ENCODE data around the gene RBMS3.
"Not testable (repeated sequence)": the region's sequence is repeated elsewhere in the genome, so short reads cannot be mapped to it uniquely, and the experiment has no call there.

The RBMS3 gene

DNA sequence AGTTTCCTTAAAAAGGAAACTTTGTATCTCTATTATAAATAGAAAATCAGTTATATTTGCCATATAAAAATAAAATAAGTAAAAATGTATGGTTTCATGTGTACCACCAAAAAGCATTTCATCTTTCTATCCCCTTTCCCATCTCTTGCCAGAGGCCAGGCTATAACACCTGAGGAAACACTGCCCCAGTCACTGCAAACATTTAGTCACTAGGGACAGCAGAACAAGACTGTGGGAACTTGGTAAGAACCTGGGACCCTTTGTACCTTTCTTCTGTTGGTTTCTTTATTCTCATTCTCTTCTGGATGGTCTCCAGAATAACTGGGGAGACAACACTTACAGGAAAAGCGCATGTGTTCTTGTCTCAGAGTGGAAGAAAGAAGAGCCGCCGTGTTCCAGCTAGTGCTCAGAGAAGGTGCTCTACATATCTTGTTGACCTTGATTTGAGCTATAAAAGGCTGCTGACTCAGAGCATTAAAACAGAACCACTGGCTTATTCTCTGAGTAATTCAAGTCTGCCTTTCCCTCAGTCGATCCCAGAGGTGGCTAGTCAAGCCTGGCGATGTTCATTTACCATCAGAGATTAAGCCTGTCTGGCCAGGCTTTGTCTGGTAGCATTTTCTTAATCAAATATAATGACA is 361.6 kb downstream of the RBMS3 start:
- no peak for DNase-seq

DNA sequence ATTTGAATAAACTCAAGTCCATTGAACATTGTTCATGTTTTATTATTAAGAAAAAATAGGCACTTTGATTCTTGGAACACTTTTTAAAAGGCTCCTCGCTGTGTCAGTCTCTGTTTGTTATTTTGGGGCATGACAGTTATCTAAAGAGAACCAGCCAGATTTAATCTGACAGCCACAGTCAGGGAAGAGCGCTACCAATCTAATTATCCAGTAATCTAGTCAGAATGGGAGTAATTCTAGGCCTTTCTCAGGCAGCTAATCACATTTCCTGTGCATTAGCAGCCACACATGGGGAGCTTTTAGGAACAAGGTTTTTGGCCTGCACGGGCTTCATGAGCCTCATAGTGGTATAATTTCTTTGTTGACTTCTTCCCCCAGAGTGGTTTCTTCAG is 362.2 kb downstream of the RBMS3 start:
- no peak for DNase-seq

DNA sequence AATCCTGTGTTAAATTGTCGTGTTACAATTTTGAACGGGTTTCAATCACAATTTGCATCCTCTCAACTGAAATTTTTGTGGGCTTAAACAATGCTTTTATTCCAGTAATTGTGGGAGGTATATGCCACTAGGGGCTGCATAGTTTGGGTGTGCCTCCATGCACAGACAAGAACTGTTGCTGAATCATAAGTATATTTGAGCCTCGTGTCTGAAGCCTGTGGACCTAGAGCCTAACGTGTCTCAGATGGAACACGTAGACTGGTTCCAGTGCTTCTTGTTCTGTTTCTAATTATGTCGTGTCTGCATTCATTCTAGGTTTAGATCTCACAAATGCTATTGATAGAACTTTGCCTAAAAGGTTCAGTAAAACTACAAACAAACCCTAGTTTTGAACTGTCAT is 363.4 kb downstream of the RBMS3 start:
- DNase-seq, result no peak

DNA sequence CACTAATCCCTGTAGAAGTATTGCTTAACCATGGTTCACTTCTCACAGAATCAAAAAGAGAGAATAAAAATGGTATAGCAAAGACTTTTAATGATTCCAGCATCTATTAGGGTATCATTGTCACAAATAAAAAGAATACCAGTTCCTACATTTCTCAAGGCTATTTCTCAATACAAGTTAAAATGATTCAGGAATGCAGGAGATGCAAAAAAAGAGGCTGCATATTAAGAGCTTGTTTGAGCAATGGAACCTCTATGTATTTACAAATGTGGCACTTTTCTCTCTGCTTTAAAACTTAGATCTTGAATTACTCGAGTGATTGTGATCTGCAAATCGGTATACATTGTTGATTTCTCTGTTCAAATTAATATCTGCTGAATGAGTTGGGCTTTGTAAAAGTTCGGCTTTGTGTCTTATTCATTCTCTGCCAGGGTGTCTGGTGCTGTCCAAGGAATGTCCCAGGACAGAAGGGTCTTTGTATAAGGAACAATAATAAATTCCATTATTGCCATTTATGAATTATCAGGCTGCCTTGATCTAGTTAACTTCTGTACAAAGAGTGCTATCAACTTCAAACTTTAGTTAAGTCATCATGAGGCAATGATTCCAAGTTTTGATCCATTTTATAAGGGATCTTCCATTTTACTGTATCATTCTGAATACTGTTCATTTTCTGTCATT is 364.2 kb downstream of the RBMS3 start:
- DNase-seq, result no peak

DNA sequence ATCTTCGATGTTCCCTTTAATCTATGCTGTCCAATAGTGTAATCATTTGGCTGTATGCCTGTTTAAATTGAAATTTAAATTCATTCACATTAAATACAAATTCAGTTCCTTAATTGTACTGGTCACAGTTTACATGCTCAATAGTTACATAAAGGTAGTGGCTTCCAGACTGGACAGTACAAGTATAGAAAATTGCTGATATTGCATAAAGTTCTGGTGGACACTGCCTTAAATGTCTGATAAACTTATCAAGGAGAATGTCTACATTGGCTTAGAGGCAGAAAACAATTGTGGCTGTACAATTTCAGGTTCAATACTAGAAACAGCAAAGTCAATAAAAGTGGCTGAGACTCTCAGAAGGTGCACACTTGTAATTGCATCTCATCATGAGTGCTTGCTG is 365.2 kb downstream of the RBMS3 start:
- DNase-seq, result no peak

DNA sequence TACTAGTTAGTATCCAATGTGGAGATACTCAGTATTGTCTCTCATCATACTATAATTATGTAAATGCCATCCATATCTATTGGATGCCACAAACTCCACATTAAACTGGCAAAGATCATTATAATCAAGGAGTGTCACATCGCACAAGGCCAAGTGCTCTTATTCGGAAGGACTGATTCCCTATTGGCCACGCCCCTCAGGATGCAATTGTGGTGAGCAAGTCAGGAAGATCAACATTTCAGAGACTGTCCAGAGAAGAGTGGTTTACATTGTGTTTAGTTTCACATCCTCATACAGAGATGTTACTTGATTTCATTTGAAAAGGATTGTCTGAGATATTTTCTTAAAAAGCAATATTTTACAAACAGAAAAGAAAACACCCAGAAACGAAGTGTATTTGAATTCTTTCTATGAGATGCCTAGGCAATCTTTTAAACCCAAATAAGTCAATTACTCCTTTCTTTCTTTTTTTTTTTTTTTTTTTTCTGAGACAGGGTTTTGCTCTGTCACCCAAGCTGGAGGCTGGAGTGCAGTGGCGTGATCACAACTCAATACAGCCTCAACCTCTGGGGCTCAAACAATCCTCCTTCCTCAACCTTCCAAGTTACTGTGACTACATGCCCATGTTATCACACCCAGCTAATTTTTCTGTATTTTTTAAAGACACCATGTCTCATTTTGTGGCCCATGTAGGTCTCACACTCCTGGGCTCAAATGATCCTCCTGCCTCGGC is 369.1 kb downstream of the RBMS3 start:
- no peak for DNase-seq

DNA sequence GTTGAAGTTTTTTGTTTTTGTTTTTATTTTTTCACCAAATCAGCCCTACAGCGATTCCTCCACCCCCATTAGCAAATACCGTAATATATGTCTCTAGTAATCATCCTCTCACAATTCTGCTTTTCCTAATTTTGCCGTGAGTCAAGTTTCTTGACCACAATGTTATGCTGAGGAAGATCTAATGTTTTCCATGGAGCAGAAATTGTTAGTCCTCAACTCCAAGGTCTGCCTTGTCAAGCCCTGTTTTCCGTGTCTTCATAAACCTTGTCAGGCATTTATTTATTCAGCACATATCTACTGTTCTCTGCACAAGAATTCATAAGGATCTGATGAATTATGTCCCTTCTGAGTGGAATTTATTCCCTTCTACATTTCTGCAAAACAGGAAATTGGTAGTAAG is 372.8 kb downstream of the RBMS3 start:
- DNase-seq, result no peak

DNA sequence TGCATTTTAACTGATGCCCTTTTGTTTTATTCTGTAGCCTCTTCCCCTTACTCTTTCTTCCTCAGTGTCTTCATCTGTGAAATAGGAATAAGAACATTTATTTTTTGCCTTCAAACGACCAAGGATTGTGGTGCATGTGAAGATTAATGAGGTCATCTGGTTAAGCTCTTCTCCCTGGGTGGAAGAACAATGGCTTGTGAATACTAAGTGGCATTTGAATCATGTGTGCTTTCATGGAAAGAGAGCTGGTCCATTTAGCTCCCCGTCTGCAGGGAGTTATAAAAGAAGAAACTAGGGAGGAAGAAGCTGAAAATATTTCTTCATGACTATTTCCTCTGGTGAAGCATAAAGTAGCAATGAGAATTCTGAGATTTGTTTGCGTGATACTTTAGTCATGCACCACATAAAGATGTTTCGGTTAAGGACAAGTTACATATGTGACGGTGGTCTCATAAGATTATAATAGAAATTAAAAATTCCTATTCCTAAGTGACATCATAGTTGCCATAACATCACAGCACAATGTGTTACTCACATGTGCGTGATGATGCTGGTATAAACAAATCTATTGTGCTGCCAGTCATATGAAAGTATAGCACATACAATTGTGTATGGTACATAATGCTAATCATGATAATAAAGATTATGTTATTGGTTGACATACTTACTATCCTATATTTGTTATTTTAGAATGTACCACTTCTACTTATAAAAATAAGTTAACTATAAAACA is 374.3 kb downstream of the RBMS3 start:
- no peak for DNase-seq

DNA sequence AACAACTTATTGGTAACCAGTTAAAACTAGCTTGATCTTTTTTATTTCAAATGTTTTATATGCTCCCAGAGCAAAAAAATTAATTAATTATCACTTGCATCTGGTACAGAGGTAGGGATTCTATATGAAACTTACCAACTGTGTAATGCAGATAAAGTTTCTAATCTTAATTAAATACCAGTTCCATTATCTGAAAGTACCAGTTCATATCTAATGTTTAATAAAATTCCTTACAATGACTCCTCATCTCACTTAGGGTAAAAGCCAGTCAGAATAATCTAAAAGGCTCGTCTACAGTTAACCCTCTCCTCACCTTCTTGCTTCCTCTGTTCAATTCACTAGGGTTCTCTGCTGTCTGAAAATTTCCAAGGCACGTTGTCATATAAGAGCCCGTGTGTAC is 384.8 kb downstream of the RBMS3 start:
- no peak for DNase-seq

DNA sequence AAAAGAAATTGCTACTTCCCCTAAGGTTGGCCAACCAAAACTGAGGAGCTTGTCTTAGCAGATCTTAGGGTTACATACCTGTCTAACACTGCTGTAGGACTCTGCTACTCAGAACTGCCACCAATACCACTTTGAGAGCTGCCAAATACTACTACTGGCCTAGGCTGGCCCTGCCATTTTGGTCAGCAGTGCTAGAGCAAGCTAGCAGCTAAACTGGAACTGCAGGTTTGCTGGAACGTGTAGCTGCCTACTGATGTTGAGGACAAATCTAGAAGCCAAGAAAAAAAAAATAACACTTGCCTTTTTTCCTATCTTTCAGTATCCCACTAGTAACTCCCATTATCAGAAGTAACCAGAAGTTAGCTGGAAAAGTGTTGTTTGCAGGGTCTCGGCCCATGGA is 387.4 kb downstream of the RBMS3 start:
- DNase-seq, result no peak

DNA sequence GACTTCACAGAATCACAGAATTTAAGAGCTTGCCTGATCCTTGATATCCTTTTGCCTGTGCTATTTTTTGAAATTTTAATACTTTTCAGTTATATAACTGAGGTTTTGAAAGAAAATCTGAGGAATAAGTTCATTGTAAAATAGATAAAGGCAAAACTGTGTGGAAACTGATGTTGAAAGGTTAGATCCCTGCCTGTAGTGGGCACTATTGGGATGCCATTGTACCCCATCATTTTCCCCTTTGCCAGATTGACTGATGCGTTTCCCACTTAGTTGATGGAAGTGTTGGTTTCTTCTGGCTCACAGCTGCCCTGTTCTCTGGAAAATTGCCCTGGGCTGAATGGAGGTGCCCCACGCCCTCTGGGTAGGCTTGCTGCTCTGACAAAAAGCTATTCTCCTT is 387.9 kb downstream of the RBMS3 start:
- DNase-seq, result no peak

DNA sequence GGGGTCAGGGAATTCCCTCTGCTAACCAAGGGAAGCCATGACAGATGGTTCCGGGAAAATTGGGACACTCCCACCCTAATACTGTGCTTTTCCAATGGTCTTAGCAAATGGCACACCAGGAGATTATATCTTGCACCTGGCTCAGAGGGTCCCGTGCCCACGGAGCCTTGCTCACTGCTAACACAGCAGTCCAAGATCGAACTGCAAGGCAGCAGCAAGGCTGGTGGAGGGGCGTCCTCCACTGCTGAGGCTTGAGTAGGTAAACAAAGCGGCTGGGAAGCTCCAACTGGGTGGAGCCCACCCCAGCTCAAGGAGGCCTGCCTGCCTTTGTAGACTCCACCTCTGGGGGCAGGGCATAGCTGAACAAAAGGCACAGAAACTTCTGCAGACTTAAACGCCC is 389.6 kb downstream of the RBMS3 start:
- not testable (repeated sequence) for DNase-seq

DNA sequence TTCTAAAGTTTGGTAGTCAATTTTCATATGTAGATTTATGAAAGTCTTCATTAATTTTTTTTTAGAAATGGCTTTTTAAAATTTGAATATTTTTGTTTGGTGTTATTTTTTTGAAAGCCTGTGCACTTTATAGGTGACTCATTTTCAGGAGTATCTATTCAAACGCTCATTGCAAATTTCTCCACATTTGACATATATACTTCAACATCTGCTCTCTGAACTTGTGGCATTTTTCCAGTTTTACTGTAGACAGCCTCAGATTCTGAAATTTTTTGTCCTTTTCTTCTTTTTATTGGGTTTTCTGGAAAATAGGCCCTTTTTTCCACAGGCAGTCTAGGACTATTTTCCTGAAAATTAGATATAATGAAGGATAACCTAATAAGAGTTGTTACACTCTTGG is 396.6 kb downstream of the RBMS3 start:
- no peak for DNase-seq

DNA sequence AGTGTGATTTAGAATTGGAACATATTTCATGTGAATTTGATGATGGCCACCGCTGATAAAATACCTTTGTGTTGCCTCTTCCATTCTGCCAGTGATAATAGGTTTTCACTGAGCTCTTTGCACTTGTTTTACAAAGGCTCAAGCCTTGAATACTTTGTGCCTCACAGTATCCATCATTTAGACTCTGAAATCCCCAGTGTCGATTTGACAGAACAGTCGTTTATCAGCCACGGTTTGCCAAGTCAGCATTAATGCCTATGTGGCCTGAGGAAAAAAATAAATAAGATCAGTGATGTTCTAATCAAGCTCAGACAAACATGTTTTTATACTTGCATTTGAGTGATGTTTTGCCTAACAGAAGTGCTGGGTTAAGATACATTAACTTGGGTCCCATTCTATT is 399.1 kb downstream of the RBMS3 start:
- DNase-seq, result no peak

DNA sequence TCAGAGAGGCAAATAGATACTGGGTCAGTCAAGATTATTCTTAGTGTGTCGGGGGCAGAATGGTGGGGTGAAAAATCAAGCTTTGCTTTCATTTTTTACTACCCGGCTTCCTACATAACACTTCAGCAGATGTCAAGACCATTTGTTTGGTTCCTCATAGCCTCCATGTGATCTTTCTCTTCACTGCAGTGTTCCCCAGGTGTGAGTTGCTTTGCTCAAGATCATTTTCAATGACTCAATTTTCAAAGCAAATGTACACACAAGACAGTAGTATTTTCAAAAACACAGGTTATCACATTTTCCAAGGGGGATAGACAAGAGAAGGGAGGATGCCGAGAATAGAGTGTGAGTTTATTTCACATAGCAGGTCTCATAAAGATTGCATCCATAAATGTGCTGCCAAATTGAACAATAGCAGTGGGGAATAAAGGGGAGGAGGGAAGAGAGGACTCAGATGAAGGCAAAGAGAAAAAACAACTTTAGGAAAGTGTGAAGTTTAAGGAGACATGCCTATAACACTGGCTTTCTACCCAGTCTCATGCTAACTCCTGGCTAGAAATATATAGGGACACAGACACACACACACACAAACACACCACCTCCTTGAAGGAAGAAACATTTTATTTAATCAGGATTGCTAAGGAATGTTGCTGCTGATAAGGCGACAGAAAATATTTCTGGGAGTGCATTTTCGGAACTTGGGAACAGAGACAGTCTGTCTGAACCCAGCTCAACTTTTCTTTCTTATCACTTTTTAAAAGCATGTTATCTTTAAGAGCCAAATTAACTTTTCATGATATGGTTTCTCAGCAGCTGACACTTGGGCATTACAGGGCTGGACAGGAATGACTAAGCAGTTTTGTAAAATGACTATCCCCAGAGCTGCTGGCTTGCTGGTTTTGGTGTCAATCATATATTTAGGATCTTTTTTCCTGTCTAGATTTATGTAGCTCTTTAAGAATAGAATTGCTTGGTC is 402.4 kb downstream of the RBMS3 start:
- DNase-seq, result no peak

DNA sequence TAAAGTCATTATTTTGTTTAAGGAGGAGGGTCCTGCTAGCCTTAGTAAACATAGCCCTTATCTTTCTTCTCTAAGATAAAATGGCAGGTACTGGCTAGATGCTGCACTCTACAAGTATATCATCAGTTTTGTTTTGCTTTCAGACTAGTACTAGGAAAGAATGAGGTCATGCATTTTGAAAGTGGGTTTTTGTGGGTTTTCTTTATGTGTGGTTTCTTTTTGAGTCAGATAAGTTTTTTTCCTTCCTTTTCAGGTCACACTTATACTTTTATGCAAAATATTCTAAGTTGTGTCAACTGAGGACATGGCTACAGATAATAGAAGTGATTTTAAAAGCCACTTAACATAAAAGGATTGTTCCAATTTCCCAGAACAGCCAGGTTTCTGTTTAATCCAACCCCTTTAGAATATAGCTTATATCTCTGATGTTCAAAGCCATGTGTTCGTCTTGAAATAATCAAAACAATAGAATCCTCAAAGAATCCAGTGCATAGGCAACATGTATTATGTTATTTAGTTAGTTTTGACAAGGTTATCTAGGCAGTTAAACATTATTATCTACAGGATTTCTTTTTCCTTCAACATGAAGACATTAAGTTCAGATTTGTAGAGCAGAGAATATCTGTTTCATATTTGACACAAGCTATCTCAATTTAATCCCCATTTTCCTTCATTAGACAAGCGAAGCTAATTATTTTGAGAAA is 406.2 kb downstream of the RBMS3 start:
- no peak for DNase-seq

DNA sequence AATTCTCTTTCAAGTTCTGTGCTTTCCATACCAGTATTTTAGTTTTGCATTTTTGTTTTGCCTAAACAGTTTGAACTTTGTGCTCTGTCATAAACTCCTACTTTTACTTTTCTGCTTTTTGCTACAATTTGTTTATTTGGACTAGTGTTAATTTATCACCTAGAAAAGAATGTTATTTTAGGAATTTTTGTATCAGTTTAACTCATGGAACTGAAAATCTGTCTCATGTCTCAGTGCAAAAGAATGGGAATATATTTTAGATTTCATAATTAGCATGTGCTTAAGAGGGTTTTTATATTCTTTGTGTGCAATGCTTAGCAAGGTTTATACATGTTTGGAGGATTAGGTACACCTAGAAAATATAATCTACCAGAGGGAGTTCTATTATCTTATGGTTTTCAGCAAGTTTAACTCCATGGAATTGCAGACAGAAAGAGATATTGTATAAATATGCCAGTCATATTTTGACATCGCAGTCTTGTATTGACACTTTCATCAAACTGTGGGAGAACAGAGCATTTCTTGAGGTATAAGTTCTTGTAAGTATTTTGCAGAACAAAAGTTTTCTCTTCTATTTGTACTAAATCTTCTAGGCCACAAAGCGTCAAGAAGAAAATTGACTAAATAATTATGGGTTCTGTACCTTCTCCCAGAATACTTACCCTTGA is 409.9 kb downstream of the RBMS3 start:
- DNase-seq, result no peak

DNA sequence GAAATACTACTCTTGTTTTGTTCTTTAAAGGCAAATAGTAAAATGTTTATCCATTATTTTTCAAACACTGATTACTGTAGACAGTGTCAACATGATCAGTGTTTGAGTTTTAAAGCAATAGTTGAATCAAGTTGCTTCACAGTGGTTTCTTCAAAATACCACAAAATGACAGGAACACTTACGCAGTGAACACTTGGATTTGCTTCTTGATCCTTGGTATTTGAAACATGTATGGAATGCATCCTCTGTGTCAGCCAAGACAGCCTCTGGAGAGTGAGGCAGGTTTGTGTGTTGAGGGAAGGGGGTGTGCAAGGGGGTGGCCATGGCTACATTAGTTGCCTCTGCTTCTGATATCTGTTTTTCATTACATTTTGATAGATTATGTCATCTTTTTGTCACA is 413.0 kb downstream of the RBMS3 start:
- DNase-seq, result no peak

DNA sequence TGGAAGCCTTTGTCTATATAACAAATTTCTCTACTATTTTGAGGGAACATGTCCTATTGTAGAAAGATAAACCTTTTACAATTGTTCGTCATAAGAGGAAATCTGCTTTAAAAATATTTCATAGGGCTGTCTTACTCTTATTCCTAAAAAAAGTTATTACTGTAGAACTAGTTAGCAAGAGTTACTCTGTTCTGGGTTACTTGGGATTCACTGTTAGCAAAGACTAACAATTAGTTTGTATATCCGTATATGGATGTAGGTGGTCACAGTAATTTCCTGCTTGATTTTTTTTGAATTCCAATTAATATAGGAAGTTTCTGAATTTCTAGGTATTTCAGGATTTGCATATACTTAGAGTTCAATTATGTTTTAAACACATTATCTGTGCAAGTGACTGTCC is 413.5 kb downstream of the RBMS3 start:
- no peak for DNase-seq

DNA sequence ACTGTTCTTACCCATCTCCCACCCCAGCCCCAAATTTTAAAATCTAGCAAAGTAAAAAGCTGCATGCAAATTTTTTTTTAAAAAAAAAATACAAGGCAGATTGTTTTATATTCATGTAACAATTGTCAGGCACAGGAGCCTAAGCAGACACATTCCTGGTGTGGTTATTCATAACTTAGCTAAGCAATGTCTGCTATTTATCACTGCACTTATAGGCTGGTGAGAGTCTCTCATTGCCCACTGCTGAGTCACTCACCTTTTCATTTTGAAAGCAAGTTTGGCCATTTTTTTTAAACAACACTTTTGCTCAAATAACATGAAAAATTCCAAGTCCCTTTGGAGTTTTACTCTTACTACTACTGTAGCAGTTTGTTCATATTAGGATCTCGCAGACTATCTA is 413.9 kb downstream of the RBMS3 start:
- DNase-seq, result no peak

DNA sequence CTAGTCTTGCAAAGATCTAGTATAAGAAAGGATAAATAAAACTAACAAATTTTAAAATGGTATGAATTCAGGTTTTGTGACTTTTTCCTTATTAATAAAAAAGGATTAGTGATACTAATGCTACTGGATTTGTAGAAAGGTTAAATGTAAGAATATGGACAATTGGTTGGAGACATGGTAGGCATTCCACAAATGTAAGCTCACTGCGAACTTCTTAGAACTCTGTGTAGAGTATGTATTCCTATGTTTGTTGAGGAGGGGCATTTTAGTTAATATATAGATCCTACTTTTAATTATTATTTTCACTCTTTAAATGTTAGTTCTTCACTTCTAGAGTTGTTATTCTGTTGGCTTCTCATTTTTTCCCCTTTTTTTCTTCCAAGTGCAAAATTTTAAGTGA is 414.3 kb downstream of the RBMS3 start:
- no peak for DNase-seq
